HepG2 (cell line): ENCODE data around the gene CADPS. TPM values are rescaled to one million over a fixed set of nuclear protein-coding genes. Genes with fewer than 3 reads are reported as not detected.

Source experiments
- ATAC-seq: fragments of 200-7000 bp; cut with Tn5 transposase; 3 replicates; pipeline ENCODE4 v1.9.1; 2020; ENCODE audit warnings: mild to moderate bottlenecking, moderate library complexity
- BruUV-seq: library from RNA; stranded (reverse); fragments of 400-500 nt; replicated peaks from 2 replicates; lab custom pipeline; 2021; lab: Mats Ljungman, UMichigan
- CTCF ChIA-PET: fragments of 300-600 bp; formaldehyde crosslinking; extraction: SDS; loops from one replicate; lab custom pipeline; 2021; ENCODE audit warnings: low total read pairs, inconsistent platforms, low intra/inter-chr PET ratio; lab: Yijun Ruan, JAX
- POLR2A ChIA-PET: fragments of 350-600 bp; sonication (Branson Sonifier 250); formaldehyde crosslinking; loops from one replicate; lab custom pipeline; 2020; ENCODE audit warnings: antibody characterized with exemption, inconsistent platforms; lab: Yijun Ruan, JAX
- DNase-seq: peaks from one replicate; pipeline ENCODE4 v3.0.0-alpha.2; 2015; ENCODE audit warnings: low spot score
- FAIRE-seq: peaks from 3 replicates; lab custom pipeline; 2011; peaks lifted over from hg19 to GRCh38; lab: Jason Lieb, UNC
- H2AFZ ChIP-seq: one replicate; pipeline ENCODE4 v1.6.1; 2011; ENCODE audit warnings: low read length, inconsistent platforms
- H3K27ac ChIP-seq: fragments of 300-600 bp; 3 replicates; pipeline ENCODE4 v1.8.0; 2011; ENCODE audit warnings: mixed run types, mild to moderate bottlenecking, mixed read lengths, low read length, inconsistent platforms; ENCODE audit not compliant: insufficient read depth; ENCODE audit errors: extremely low read length
- H3K27me3 ChIP-seq, 2 experiments: fragments of 200-600 bp in 1 of 2; 2 replicates in 1 of 2; 3 replicates in 1 of 2; pipeline versions ENCODE4 v1.6.0 to v1.8.0; 2011; ENCODE audit warnings: low read length in 2 of 2, mild to moderate bottlenecking in 2 of 2, moderate library complexity in 2 of 2, inconsistent platforms in 1 of 2; ENCODE audit not compliant: insufficient read depth in 2 of 2, control insufficient read depth in 1 of 2
- H3K36me3 ChIP-seq, 2 experiments: fragments of 200-600 bp in 1 of 2; replicated peaks in 1 of 2; 2 replicates in 1 of 2; 3 replicates in 1 of 2; pipeline versions ENCODE4 v1.5.1 to v1.8.0; 2011; ENCODE audit warnings: low read length in 2 of 2, inconsistent platforms in 1 of 2; ENCODE audit not compliant: insufficient read depth in 2 of 2, control insufficient read depth in 1 of 2
- H3K4me1 ChIP-seq: 2 replicates; pipeline ENCODE4 v1.5.1; 2012; ENCODE audit warnings: low read length, inconsistent platforms; ENCODE audit not compliant: insufficient read depth
- H3K4me2 ChIP-seq: 2 replicates; pipeline ENCODE4 v1.6.0; 2011; ENCODE audit warnings: low read depth, low read length, inconsistent platforms
- H3K4me3 ChIP-seq, 3 experiments: fragments of 200-600 bp in 1 of 3; sonication (generic), shearing (Covaris generic) in 1 of 3; replicated peaks in 1 of 3; 2 replicates each; pipeline ENCODE4 v1.5.1; 2011 to 2016; ENCODE audit warnings: low read length in 3 of 3, inconsistent platforms in 2 of 3, low read depth in 2 of 3, mild to moderate bottlenecking in 2 of 3, control low read depth in 1 of 3, mixed read lengths in 1 of 3; ENCODE audit not compliant: insufficient read depth in 1 of 3
- H3K79me2 ChIP-seq: one replicate; pipeline ENCODE4 v1.6.1; 2011; ENCODE audit warnings: low read length, inconsistent platforms; ENCODE audit not compliant: insufficient read depth
- H3K9ac ChIP-seq: 2 replicates; pipeline ENCODE4 v1.6.0; 2011; ENCODE audit warnings: mild to moderate bottlenecking, low read depth, low read length, inconsistent platforms; ENCODE audit not compliant: insufficient read depth
- H3K9me3 ChIP-seq: 2 replicates; pipeline ENCODE4 v1.5.1; 2012; ENCODE audit warnings: mild to moderate bottlenecking, low read length
- H4K20me1 ChIP-seq: 2 replicates; pipeline ENCODE4 v1.6.0; 2011; ENCODE audit warnings: inconsistent platforms, mild to moderate bottlenecking, low read length, moderate library complexity; ENCODE audit not compliant: insufficient read depth
- CAMTA2 ChIP-seq: sonication (generic); formaldehyde crosslinking; IDR thresholded peaks from 2 replicates; pipeline ENCODE4 v1.4.0; 2020; ENCODE audit warnings: mild to moderate bottlenecking, missing genetic modification reagents, borderline replicate concordance
- MTA1 ChIP-seq: sonication (generic); formaldehyde crosslinking; IDR thresholded peaks from 2 replicates; pipeline ENCODE4 v1.4.0; 2020; ENCODE audit warnings: missing genetic modification reagents, mild to moderate bottlenecking, borderline replicate concordance
- WGBS: methylation state at CpG from one replicate; pipeline ENCODE4 v1.1.6; 2017; ENCODE audit warnings: low lambda C conversion rate; 5-methylcytosine and 5-hydroxymethylcytosine counted together
- in situ Hi-C: cut with HindIII; loops from 2 replicates; pipeline ENCODE4 v1.10.0; 2017; ENCODE audit warnings: low pct_unique_long_range_greater_than_20kb; ENCODE audit not compliant: extremely low pct_ligation_motif_present
- intact Hi-C: fragments of 100-400 bp; cut with micrococcal nuclease; formaldehyde crosslinking; loops from one replicate; pipeline ENCODE4 v1.10.0; 2022; ENCODE audit not compliant: unreplicated experiment
- polyA plus RNA-seq, 8 experiments: library from polyadenylated mRNA; depleted of rRNA in 3 of 8; stranded (reverse) in 7 of 8; unstranded in 1 of 8; fragments of >200 nt; fragmentation: Illumina TruSeq in 4 of 8; extraction: Trizol in 4 of 8; gene quantifications; 2 replicates each; pipeline versions ENCODE4 v1.2.1 to v1.2.3, GENCODE V29; 2011 to 2016; ENCODE audit warnings: low read depth in 4 of 8, missing spikeins in 1 of 8, mixed read lengths in 1 of 8; ENCODE audit not compliant: insufficient read depth in 1 of 8
- total RNA-seq, 5 experiments: library from RNA; depleted of rRNA; stranded (reverse); fragments of >200 nt; fragmentation: Illumina TruSeq; extraction: Trizol; gene quantifications; 2 replicates each; pipeline ENCODE4 v1.2.3, GENCODE V29; 2016; ENCODE audit warnings: low read depth in 1 of 5

Gene CADPS
- total and polyA plus RNA-seq, 2 of the 13 experiments (the other 11 are each of a cell fraction or from before 2014, with no cell fraction given) = not detected

GRCh38 chr3:62586356-62586755, 288.9 kb downstream of the CADPS start:
- ATAC-seq (no peak), FAIRE-seq (no peak), DNase-seq (no peak)
- POLR2A ChIA-PET = no interaction called here
- 0% methylated on average over 1 of the region's 1 CpG for WGBS
- H3K4me2 ChIP-seq = no peak overlapping the region
- H3K79me2 ChIP-seq = no peaks in the 10 kb centered on the region
- no peak overlapping the region for H2AFZ ChIP-seq
- H3K4me1 ChIP-seq = no peaks in the 10 kb centered on the region
- H3K36me3 ChIP-seq = no peaks in the 10 kb centered on the region
- H4K20me1 ChIP-seq = no peaks in the 10 kb centered on the region
- no peak overlapping the region for H3K4me3 ChIP-seq
- H3K27ac ChIP-seq = no peak overlapping the region
- H3K9ac ChIP-seq = no peak overlapping the region
- TF ChIP-seq MTA1 = no peak
- H3K9me3 ChIP-seq = no peaks in the 10 kb centered on the region
- no TSS peak for BruUV-seq
- intact Hi-C loops (no loop called here), in situ Hi-C loops (no loop called here)
- CTCF ChIA-PET = no interaction called here
- H3K27me3 ChIP-seq = 0 out of 5 replicates have a peak, but pooled peaks cover 0 to 4% of the 10 kb centered on the region in 2 experiments

GRCh38 chr3:62585861-62586260, 289.4 kb downstream of the CADPS start:
- no peaks in the 10 kb centered on the region for H3K4me1 ChIP-seq
- DNase-seq (no peak), FAIRE-seq (no peak), ATAC-seq (no peak)
- no peak overlapping the region for H3K4me2 ChIP-seq
- no peaks in the 10 kb centered on the region for H3K9me3 ChIP-seq
- H3K36me3 ChIP-seq = no peaks in the 10 kb centered on the region
- no peak overlapping the region for H3K4me3 ChIP-seq
- intact Hi-C loops = no loop called here
- H2AFZ ChIP-seq = no peak overlapping the region
- no peaks in the 10 kb centered on the region for H3K79me2 ChIP-seq
- BruUV-seq = no TSS peak
- 0 out of 5 replicates have a peak, but pooled peaks cover 0 to 4% of the 10 kb centered on the region in 2 experiments for H3K27me3 ChIP-seq
- CTCF ChIA-PET = no interaction called here
- 19% methylated on average over 4 of the region's 4 CpGs for WGBS
- H3K9ac ChIP-seq = no peak overlapping the region
- no peaks in the 10 kb centered on the region for H4K20me1 ChIP-seq
- no peak for TF ChIP-seq CAMTA2 (CRISPR knock-in tag)
- H3K27ac ChIP-seq = no peak overlapping the region
- in situ Hi-C loops = no loop called here
- POLR2A ChIA-PET = no interaction called here
